WERI-Rb-1 (cell line): ENCODE results near the gene ANP32A.
A peak's percentile ranks its signal among the peaks of the same experiment; 100 is the strongest.

Experiments used
- DNase-seq: peaks from one replicate; pipeline ENCODE4 v3.0.0-alpha.2; 2020
- H3K27ac ChIP-seq: fragments of 250-450 bp; sonication (Bioruptor Pico); 2 replicates; pipeline ENCODE4 v1.5.1; 2020; ENCODE audit warnings: mild to moderate bottlenecking, moderate library complexity
- H3K27me3 ChIP-seq: fragments of 250-450 bp; sonication (Bioruptor Pico); 2 replicates; pipeline ENCODE4 v1.5.1; 2021; ENCODE audit warnings: mild to moderate bottlenecking, low read depth, moderate library complexity; ENCODE audit not compliant: insufficient read depth, severe bottlenecking
- H3K36me3 ChIP-seq: fragments of 250-450 bp; sonication (Bioruptor Pico); 2 replicates; pipeline ENCODE4 v1.5.1; 2020; ENCODE audit warnings: mild to moderate bottlenecking, moderate library complexity
- H3K4me3 ChIP-seq: 2 replicates; pipeline ENCODE4 v1.5.1; 2011; ENCODE audit warnings: low read depth, mild to moderate bottlenecking, control low read depth, low read length
- H3K9me3 ChIP-seq: fragments of 250-450 bp; sonication (Bioruptor Pico); 2 replicates; pipeline ENCODE4 v1.5.1; 2021; ENCODE audit warnings: mild to moderate bottlenecking, moderate library complexity; ENCODE audit not compliant: severe bottlenecking
- TF ChIP-seq, protein P1 (sequence below): IDR thresholded peaks from 2 replicates; pipeline ENCODE4 v1.5.1; 2011; ENCODE audit warnings: low read depth, mild to moderate bottlenecking, control low read depth, inconsistent platforms, low read length

The ANP32A gene

GRCh38 chr15:68821841-68822381, 1.2 kb upstream of the ANP32A start:
- no peaks in the 10 kb centered on the region for H3K27me3 ChIP-seq
- no peaks in the 10 kb centered on the region for H3K9me3 ChIP-seq
- TF ChIP-seq, protein P1, sequence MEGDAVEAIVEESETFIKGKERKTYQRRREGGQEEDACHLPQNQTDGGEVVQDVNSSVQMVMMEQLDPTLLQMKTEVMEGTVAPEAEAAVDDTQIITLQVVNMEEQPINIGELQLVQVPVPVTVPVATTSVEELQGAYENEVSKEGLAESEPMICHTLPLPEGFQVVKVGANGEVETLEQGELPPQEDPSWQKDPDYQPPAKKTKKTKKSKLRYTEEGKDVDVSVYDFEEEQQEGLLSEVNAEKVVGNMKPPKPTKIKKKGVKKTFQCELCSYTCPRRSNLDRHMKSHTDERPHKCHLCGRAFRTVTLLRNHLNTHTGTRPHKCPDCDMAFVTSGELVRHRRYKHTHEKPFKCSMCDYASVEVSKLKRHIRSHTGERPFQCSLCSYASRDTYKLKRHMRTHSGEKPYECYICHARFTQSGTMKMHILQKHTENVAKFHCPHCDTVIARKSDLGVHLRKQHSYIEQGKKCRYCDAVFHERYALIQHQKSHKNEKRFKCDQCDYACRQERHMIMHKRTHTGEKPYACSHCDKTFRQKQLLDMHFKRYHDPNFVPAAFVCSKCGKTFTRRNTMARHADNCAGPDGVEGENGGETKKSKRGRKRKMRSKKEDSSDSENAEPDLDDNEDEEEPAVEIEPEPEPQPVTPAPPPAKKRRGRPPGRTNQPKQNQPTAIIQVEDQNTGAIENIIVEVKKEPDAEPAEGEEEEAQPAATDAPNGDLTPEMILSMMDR: no peak
- DNase-seq: no peak
- H3K36me3 ChIP-seq: peaks cover 16% of the 10 kb centered on the region
- peak overlapping the region; percentile 98 for H3K4me3 ChIP-seq
- H3K27ac ChIP-seq: peak overlapping the region; percentile 100

DNA sequence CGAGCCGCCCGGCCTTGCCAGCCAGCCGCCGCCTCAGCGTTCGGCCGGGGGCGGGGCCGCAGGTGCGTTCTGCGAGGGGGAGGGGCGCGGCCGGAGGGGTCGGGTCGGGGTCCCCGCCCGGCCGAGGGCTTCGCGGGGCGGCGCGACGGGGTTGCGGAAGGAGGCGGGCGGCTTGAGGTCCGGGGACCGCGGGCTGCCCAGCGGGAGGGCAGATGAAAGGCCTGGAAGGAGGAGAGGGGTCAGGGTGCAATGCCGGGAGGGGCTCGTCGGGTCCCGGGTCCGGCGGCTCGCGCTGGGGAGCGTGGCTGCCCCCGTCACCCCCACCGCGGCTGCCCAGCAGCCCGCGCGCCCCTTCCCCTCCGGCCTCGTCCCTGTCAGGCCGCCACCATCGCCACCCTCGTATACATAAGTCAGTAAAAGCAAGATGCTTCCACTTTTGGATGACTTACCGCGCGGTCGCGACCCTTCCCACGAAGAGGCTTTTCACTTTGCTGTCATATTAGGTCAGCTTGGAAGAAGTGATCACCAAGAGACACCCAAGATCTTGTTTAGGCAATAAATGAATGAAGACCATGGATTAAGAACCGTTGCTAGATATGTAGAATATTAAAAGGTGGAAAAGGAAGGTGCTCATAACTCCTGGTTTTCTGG, 620 bp upstream of the ANP32A start:
- H3K27ac ChIP-seq: peak overlapping the region; percentile 100
- TF ChIP-seq, protein P1: no peak
- H3K36me3 ChIP-seq: peaks cover 16% of the 10 kb centered on the region
- H3K9me3 ChIP-seq: no peaks in the 10 kb centered on the region
- peak overlapping the region; percentile 98 for H3K4me3 ChIP-seq
- no peak for DNase-seq
- H3K27me3 ChIP-seq: no peaks in the 10 kb centered on the region

DNA sequence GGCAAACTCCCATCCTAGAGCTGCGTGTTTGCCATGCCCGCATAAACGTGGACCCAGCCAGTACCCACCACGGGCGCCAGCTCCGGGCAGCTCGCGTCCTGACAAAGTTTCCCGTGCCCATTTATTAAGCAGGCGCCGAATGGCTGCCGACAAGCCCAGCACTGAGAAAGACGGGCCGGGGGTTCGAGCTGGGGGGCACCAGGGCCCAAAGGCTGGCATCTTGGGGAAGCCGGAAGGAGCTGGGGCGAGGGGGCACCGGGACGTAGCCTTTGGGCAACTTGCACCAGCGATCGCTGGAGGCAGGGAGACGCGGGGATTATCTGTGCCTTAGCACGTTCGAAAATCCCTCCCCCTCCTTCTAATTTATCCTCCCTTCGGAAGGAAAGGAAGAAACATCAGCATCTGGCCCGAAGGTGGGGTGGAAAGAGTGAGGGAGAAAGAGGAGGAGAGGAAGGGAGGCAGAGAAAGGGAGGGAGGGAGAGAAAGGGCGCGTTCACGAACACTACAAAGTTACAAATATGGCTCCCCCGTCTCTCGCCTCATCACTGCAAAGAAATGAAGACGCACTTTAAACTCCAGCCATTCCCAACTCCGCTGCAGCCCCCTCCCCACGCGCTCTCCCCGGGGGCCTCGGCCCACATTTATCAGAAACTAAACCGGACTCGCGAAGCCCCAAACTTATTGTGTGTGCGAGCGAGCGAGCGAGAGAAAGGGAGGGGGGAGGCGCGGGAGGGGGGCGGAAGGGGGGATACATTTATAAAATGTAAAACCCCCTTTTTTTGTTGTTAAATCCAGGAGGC, 1.0 kb downstream of the ANP32A start:
- TF ChIP-seq, protein P1: no peak
- Histone ChIP-seq H3K36me3 (peaks cover 30% of the 10 kb centered on the region), H3K9me3 (no peaks in the 10 kb centered on the region), H3K27me3 (no peaks in the 10 kb centered on the region), H3K4me3 (peak overlapping the region; percentile 98), H3K27ac (peak overlapping the region; percentile 100)
- peak; percentile 79 for DNase-seq

- Histone ChIP-seq H3K27ac (peak overlapping the region; percentile 100), H3K4me3 (peak overlapping the region; percentile 98), H3K36me3 (peaks cover 33% of the 10 kb centered on the region), H3K27me3 (no peaks in the 10 kb centered on the region), H3K9me3 (no peaks in the 10 kb centered on the region)
- peak; percentile 51 for DNase-seq
- TF ChIP-seq, protein P1: no peak
Measured at GRCh38 chr15:68818769-68819494, 1.8 kb downstream of the ANP32A start.

DNA sequence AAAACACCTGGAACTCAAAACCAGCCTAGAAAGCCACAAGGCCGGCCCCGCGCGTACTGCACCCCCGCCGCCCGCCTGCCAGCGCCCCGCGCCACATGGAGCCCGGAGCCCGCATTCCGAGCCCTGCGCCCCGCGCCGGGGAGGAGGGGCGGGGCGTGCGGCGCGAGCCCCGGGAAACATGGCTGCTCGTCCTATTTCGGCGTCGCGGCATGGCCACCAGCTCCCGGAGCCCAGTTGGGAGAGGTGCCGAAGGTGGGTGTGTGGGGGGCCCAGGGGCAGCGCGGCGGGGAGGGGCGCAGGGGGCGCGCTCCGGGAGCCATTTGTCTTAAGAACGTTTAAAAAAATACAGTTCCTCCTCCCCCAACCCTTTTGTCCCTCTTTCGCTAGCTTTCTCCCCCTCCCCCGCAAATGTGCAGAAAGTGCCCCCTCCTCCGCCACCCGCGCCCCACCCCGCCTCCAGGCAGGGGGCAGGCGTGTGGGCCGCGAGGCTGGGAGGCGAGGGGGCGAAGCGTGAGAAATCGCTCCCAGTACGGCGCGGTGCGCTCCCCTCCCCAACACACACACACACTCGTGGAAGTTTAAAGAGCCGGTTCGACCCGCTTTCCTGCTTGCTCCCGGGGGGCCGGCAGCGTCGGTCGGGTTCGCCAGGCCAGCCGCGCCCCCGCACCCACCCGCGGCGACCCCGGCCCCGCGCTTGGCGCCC, 2.5 kb downstream of the ANP32A start:
- Histone ChIP-seq H3K4me3 (peak overlapping the region; percentile 98), H3K27ac (peak overlapping the region; percentile 100), H3K9me3 (no peaks in the 10 kb centered on the region), H3K36me3 (peaks cover 33% of the 10 kb centered on the region), H3K27me3 (no peaks in the 10 kb centered on the region)
- TF ChIP-seq, protein P1: no peak
- DNase-seq: peak; percentile 82
